Adrenal gland (tissue), 12 donors: ENCODE measurements around the gene CAMSAP1. TPM values are rescaled to one million over a fixed set of nuclear protein-coding genes. Genes with fewer than 3 reads are reported as not detected.

Experiments
- DNase-seq, 7 donors: peaks; one replicate each; pipeline ENCODE4 v3.0.0-alpha.2; 2019 to 2020
- H3K27ac ChIP-seq, 5 donors: fragments of 200-600 bp; sonication (generic) in 4 of 5; 1 replicate in 3 of 5; 2 replicates in 2 of 5; pipeline versions ENCODE4 v1.5.1 to v1.8.0; 2016 to 2020; ENCODE audit warnings: mild to moderate bottlenecking in 1 of 5
- H3K27me3 ChIP-seq: fragments of 200-600 bp; 2 replicates; pipeline ENCODE4 v1.8.0; 2021
- H3K36me3 ChIP-seq, 2 donors: fragments of 200-600 bp; replicated peaks in 1 of 2; 1 replicate in 1 of 2; 2 replicates in 1 of 2; pipeline versions ENCODE4 v1.5.1 to v1.8.0; 2018 to 2022
- H3K4me1 ChIP-seq, 2 donors: fragments of 200-600 bp; replicated peaks in 1 of 2; 1 replicate in 1 of 2; 2 replicates in 1 of 2; pipeline versions ENCODE4 v1.5.1 to v1.8.0; 2018 to 2021
- H3K4me3 ChIP-seq, 4 donors: fragments of 200-600 bp; sonication (generic) in 3 of 4; one replicate each; pipeline ENCODE4 v1.5.1; 2016 to 2018
- H3K9me3 ChIP-seq, 3 donors: fragments of 200-600 bp; sonication (generic) in 1 of 3; replicated peaks in 1 of 3; 1 replicate in 2 of 3; 2 replicates in 1 of 3; pipeline versions ENCODE4 v1.5.1 to v1.8.0; 2016 to 2021
- CTCF ChIP-seq, 6 experiments: fragments of 450-650 bp in 4 of 6; fragments of 200-600 bp in 2 of 6; sonication (generic) in 1 of 6; IDR thresholded peaks; 1 replicate in 5 of 6; 2 replicates in 1 of 6; pipeline versions ENCODE4 v1.5.1 to v1.8.0; 2016 to 2021; ENCODE audit warnings: antibody characterized with exemption in 6 of 6, mild to moderate bottlenecking in 2 of 6, moderate library complexity in 1 of 6
- POLR2A ChIP-seq, 2 donors: fragments of 450-650 bp; IDR thresholded peaks; one replicate each; pipeline ENCODE4 v1.6.1; 2017; ENCODE audit warnings: antibody characterized with exemption in 2 of 2, mild to moderate bottlenecking in 2 of 2, moderate library complexity in 1 of 2
- WGBS, 4 donors: extraction: QIAGEN DNeasy Blood & Tissue Kit in 2 of 4; methylation state at CpG; one replicate each; pipeline versions ENCODE4 v1.1.5 to v1.1.7; 2013 to 2017; 5-methylcytosine and 5-hydroxymethylcytosine counted together
- intact Hi-C, 2 donors: fragments of 100-400 bp; cut with DNase I; formaldehyde crosslinking; loops; one replicate each; pipeline versions ENCODE4 v1.14.1 to v1.15.0; 2022 to 2023
- polyA plus RNA-seq, 3 donors: library from polyadenylated mRNA; stranded (reverse); fragments of 200-250 nt in 2 of 3; fragments of 350-450 nt in 1 of 3; fragmentation: Illumina TruSeq in 1 of 3; extraction: RNeasy Lipid Tissue Mini Kit (QIAGEN cat#74804) in 1 of 3; gene quantifications; one replicate each; pipeline ENCODE4 v1.2.3, GENCODE V29; 2013 to 2014
- total RNA-seq, 9 donors: library from RNA; depleted of rRNA in 4 of 9; stranded (reverse); fragments of >200 nt in 4 of 9; fragments of 120-200 nt in 1 of 9; fragmentation: NEBNext Ultra II Directional in 1 of 9; extraction: Animal tissue kit (Norgen Biotek cat#: 25700) in 1 of 9; gene quantifications; one replicate each; pipeline versions ENCODE4 v1.1.0 to v1.2.4, GENCODE V29; 2013 to 2023
- donor health status: healthy with polysubstance abuse.
- donor health status: Bipolar disorder and iron deficiency.
- donor health status: DM: yes; HTN: yes; CAD: no.
- donor health status: DM: no; HTN: no; CAD: no.
- donor health status: DM: no; HTN: no; CAD: no.
- donor health status: DM: yes; HTN: yes; CAD: no.

CAMSAP1 gene
- total and polyA plus RNA-seq, 12 donors: 4.6 to 108 (median 27.0) TPM

GRCh38 chr9:135780086-135780485, 127.3 kb downstream of the CAMSAP1 start:
- no peaks in the 10 kb centered on the region for H3K27me3 ChIP-seq
- 83 to 100% (median 89%) methylated on average over 1 to 16 of the region's 16 CpGs for WGBS, 4 donors
- intact Hi-C loops: no loop called here

GRCh38 chr9:135779571-135779970, 127.8 kb downstream of the CAMSAP1 start:
- Histone ChIP-seq H3K36me3 (no peaks in the 10 kb centered on the region), H3K4me1 (no peaks in the 10 kb centered on the region), H3K27ac (no peak overlapping the region), H3K9me3 (no peaks in the 10 kb centered on the region), H3K27me3 (no peaks in the 10 kb centered on the region), H3K4me3 (no peak overlapping the region)
- DNase-seq: no peak
- no peak for TF ChIP-seq CTCF (IDR thresholded peaks at IDR 0.05)
- no peak for TF ChIP-seq POLR2A (IDR thresholded peaks at IDR 0.05)
- intact Hi-C loops: no loop called here
- WGBS, 4 donors: 80 to 89% (median 85%) methylated on average over 7 to 14 of the region's 14 CpGs

More at GRCh38 chr9:135780086-135780485, 127.3 kb downstream of the CAMSAP1 start:
- Histone ChIP-seq H3K27ac (no peak overlapping the region), H3K9me3 (no peaks in the 10 kb centered on the region), H3K4me1 (no peaks in the 10 kb centered on the region), H3K36me3 (no peaks in the 10 kb centered on the region), H3K4me3 (no peak overlapping the region)
- TF ChIP-seq POLR2A (IDR thresholded peaks at IDR 0.05) (no peak), CTCF (IDR thresholded peaks at IDR 0.05) (no peak)
- DNase-seq: no peak

- Histone ChIP-seq H3K27me3 (no peaks in the 10 kb centered on the region), H3K36me3 (no peaks in the 10 kb centered on the region), H3K27ac (no peak overlapping the region), H3K9me3 (no peaks in the 10 kb centered on the region), H3K4me3 (no peak overlapping the region), H3K4me1 (no peaks in the 10 kb centered on the region)
- DNase-seq: no peak
- TF ChIP-seq CTCF (IDR thresholded peaks at IDR 0.05): no peak
- TF ChIP-seq POLR2A (IDR thresholded peaks at IDR 0.05): no peak
- intact Hi-C loops: no loop called here
- 88 to 93% (median 91%) methylated on average over 13 to 19 of the region's 19 CpGs for WGBS, 4 donors
Measured at GRCh38 chr9:135778421-135778820, 128.9 kb downstream of the CAMSAP1 start.

GRCh38 chr9:135777623-135778177, 129.6 kb downstream of the CAMSAP1 start:
- Histone ChIP-seq H3K36me3 (no peaks in the 10 kb centered on the region), H3K4me1 (no peaks in the 10 kb centered on the region), H3K27me3 (no peaks in the 10 kb centered on the region), H3K9me3 (no peaks in the 10 kb centered on the region), H3K27ac (no peak overlapping the region), H3K4me3 (no peak overlapping the region)
- TF ChIP-seq POLR2A (IDR thresholded peaks at IDR 0.05) (no peak), CTCF (IDR thresholded peaks at IDR 0.05) (no peak)
- no peak for DNase-seq
- intact Hi-C loops: no loop called here
